Thoracic aorta (tissue), 2 donors: ENCODE data around the gene OR2V1. TPM values are rescaled to one million over a fixed set of nuclear protein-coding genes. Genes with fewer than 3 reads are reported as not detected.

ENCODE experiments used
- ATAC-seq: fragments of 150-250 bp; one replicate; pipeline ENCODE4 v1.8.0; 2017; ENCODE audit warnings: low read depth; ENCODE audit not compliant: insufficient number of reproducible peaks, low FRiP score
- DNase-seq: peaks from one replicate; pipeline ENCODE4 v3.0.0-alpha.2; 2020; ENCODE audit warnings: low spot score
- H3K27ac ChIP-seq, 2 donors: fragments of 200-600 bp; sonication (generic); 1 replicate in 1 of 2; 2 replicates in 1 of 2; pipeline ENCODE4 v1.5.1; 2016; ENCODE audit warnings: mild to moderate bottlenecking in 2 of 2, moderate library complexity in 2 of 2
- H3K27me3 ChIP-seq: fragments of 200-600 bp; sonication (generic); replicated peaks from 2 replicates; pipeline ENCODE4 v1.6.0; 2016; ENCODE audit warnings: mild to moderate bottlenecking; ENCODE audit not compliant: insufficient read depth
- H3K36me3 ChIP-seq: fragments of 200-600 bp; sonication (generic); one replicate; pipeline ENCODE4 v1.5.1; 2016
- H3K4me1 ChIP-seq, 2 donors: fragments of 200-600 bp; sonication (generic); 1 replicate in 1 of 2; 2 replicates in 1 of 2; pipeline versions ENCODE4 v1.5.1 to v1.6.0; 2016; ENCODE audit warnings: low read depth in 2 of 2, mild to moderate bottlenecking in 1 of 2; ENCODE audit not compliant: control insufficient read depth in 1 of 2
- H3K4me3 ChIP-seq: fragments of 200-600 bp; sonication (generic); 2 replicates; pipeline ENCODE4 v1.5.1; 2016; ENCODE audit warnings: mild to moderate bottlenecking
- H3K9me3 ChIP-seq: fragments of 200-600 bp; sonication (generic); 2 replicates; pipeline ENCODE4 v1.5.1; 2016
- CTCF ChIP-seq: fragments of 200-600 bp; sonication (generic); IDR thresholded peaks from one replicate; pipeline ENCODE4 v1.5.1; 2019; ENCODE audit warnings: antibody characterized with exemption
- total RNA-seq, 2 donors: library from RNA; depleted of rRNA; stranded (reverse); fragments of >200 nt; gene quantifications; one replicate each; pipeline versions ENCODE4 v1.1.0 to v1.2.3, GENCODE V29; 2016

The OR2V1 gene
- total RNA-seq, 2 donors from 2014 or later: not detected

DNA sequence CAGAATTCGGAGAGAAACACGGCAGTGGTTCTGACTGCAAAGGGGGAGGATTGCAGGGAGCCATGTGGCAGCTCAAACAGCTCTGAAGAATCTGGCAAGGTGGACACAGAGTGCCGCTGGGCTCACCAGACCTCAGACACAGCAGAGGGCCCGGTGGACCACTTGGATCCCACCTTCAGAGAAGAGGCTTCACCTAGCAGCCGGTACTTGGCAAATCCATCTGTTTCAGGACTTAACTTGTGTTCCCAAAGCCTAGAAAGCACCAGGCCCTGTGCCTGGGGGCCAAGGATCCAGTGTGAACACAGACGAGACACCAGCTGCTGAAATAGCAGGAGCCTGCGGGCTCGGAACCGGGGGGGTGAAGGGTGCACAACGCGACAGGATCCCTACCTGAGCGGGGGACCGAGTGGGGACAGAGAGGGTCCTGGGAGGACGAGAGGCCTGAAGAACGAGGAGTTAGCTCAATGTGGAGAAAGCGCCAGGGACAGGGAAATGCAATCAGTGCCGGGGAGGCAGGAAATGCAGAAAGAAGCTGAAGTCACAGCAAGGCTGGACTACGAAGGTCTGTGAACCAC is 46.3 kb downstream of the OR2V1 start:
- H3K4me1 ChIP-seq: no peaks in the 10 kb centered on the region
- H3K27ac ChIP-seq: no peak overlapping the region
- no peaks in the 10 kb centered on the region for H3K27me3 ChIP-seq
- no peak overlapping the region for H3K4me3 ChIP-seq
- H3K9me3 ChIP-seq: no peaks in the 10 kb centered on the region
- no peaks in the 10 kb centered on the region for H3K36me3 ChIP-seq
- TF ChIP-seq CTCF: no peak
- ATAC-seq (no peak), DNase-seq (no peak)

- no peaks in the 10 kb centered on the region for H3K36me3 ChIP-seq
- H3K4me3 ChIP-seq: no peak overlapping the region
- ATAC-seq (no peak), DNase-seq (no peak)
- H3K27ac ChIP-seq: no peak overlapping the region
- H3K9me3 ChIP-seq: peaks cover 3% of the 10 kb centered on the region
- H3K4me1 ChIP-seq: no peaks in the 10 kb centered on the region
- H3K27me3 ChIP-seq: no peaks in the 10 kb centered on the region
- TF ChIP-seq CTCF: no peak
These were observed 49.0 kb downstream of the OR2V1 start for GRCh38 chr5:181081989-181082388.

DNA sequence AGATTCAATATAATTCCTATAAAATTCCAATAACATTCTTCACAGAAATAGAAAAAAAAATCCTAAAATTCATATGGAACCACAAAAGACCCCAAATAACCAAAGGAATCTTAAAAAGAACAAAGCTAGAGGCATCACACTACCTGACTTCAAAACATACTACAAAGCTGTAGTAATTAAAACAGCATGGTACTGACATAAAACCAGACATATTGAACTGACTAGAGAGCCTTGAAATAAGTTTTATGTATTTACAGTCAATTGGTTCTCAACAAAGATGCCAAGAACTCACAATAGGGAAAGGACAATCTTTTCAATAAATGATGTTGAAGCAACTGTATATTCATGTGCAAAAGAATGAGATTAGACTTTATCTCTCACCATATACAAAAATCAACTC is 54.0 kb downstream of the OR2V1 start:
- no peaks in the 10 kb centered on the region for H3K4me1 ChIP-seq
- H3K9me3 ChIP-seq: peaks cover 9% of the 10 kb centered on the region
- DNase-seq (no peak), ATAC-seq (no peak)
- H3K36me3 ChIP-seq: no peaks in the 10 kb centered on the region
- no peak overlapping the region for H3K4me3 ChIP-seq
- no peaks in the 10 kb centered on the region for H3K27me3 ChIP-seq
- H3K27ac ChIP-seq: no peak overlapping the region
- no peak for TF ChIP-seq CTCF

Other genes starting within 250 kb of the OR2V1 start
- gene BTNL8, start 232.0 kb downstream of the OR2V1 start, total RNA-seq: not detected
- gene BTNL3, start 142.3 kb downstream of the OR2V1 start, total RNA-seq: not detected
- 10 to 100 TPM; 10.7 to 20.5 TPM for gene BTNL9, start 90.9 kb downstream of the OR2V1 start, total RNA-seq
- gene OR2V2, start 16.4 kb upstream of the OR2V1 start, total RNA-seq: not detected
- gene TRIM7, start 74.0 kb upstream of the OR2V1 start, total RNA-seq: 10 to 100 TPM; 11.4 to 14.7 TPM
- gene TRIM41, start 92.1 kb upstream of the OR2V1 start, total RNA-seq: 10 to 100 TPM; 12.2 to 12.4 TPM
- gene RACK1, start 112.7 kb upstream of the OR2V1 start, total RNA-seq: 1,000 to 10,000 TPM; 1,534 to 1,629 TPM
- gene TRIM52, start 130.0 kb upstream of the OR2V1 start, total RNA-seq: 10 to 100 TPM; 13.1 to 15.9 TPM
- gene OR4F3, start 236.1 kb upstream of the OR2V1 start, total RNA-seq: not detected